ENCODE data around the gene KLHL18.

The KLHL18 gene

GRCh38 chr3:47343471-47343971, 60.8 kb downstream of the KLHL18 start:
- TF ChIP-seq FOXP2 (optimal IDR thresholded peaks at IDR 0.05; ENCODE audit: borderline replicate concordance, extremely low read depth, extremely low read length, insufficient read depth) (no peak), SIN3A (IDR thresholded peaks at IDR 0.05; ENCODE audit: borderline replicate concordance, insufficient read depth, low read length) (no peak), REST (IDR thresholded peaks at IDR 0.05; ENCODE audit: insufficient read depth in 1 of 2, low read depth in 2 of 2, low read length in 2 of 2) (no peak), TAF1 (IDR thresholded peaks at IDR 0.05; ENCODE audit: borderline replicate concordance, insufficient read depth, low read length) (no peak), POLR2AphosphoS5 (IDR thresholded peaks at IDR 0.05; ENCODE audit: low read depth, low read length) (no peak)

GRCh38 chr3:47344971-47345370, 62.2 kb downstream of the KLHL18 start:
- TF ChIP-seq POLR2AphosphoS5 (IDR thresholded peaks at IDR 0.05; ENCODE audit: low read depth, low read length), result no peak
- no peak for TF ChIP-seq REST (IDR thresholded peaks at IDR 0.05; ENCODE audit: insufficient read depth in 1 of 2, low read depth in 2 of 2, low read length in 2 of 2)
- no peak for TF ChIP-seq TAF1 (IDR thresholded peaks at IDR 0.05; ENCODE audit: borderline replicate concordance, insufficient read depth, low read length)
- no peak for TF ChIP-seq FOXP2 (optimal IDR thresholded peaks at IDR 0.05; ENCODE audit: borderline replicate concordance, extremely low read depth, extremely low read length, insufficient read depth)
- TF ChIP-seq SIN3A (IDR thresholded peaks at IDR 0.05; ENCODE audit: borderline replicate concordance, insufficient read depth, low read length), result no peak

GRCh38 chr3:47347217-47347801, 64.6 kb downstream of the KLHL18 start:
- TF ChIP-seq POLR2AphosphoS5 (IDR thresholded peaks at IDR 0.05; ENCODE audit: low read depth, low read length) (no peak), TAF1 (IDR thresholded peaks at IDR 0.05; ENCODE audit: borderline replicate concordance, insufficient read depth, low read length) (no peak), FOXP2 (optimal IDR thresholded peaks at IDR 0.05; ENCODE audit: borderline replicate concordance, extremely low read depth, extremely low read length, insufficient read depth) (no peak), REST (IDR thresholded peaks at IDR 0.05; ENCODE audit: insufficient read depth in 1 of 2, low read depth in 2 of 2, low read length in 2 of 2) (no peak), SIN3A (IDR thresholded peaks at IDR 0.05; ENCODE audit: borderline replicate concordance, insufficient read depth, low read length) (no peak)

- no peak for TF ChIP-seq FOXP2 (optimal IDR thresholded peaks at IDR 0.05; ENCODE audit: borderline replicate concordance, extremely low read depth, extremely low read length, insufficient read depth)
- TF ChIP-seq POLR2AphosphoS5 (IDR thresholded peaks at IDR 0.05; ENCODE audit: low read depth, low read length), result no peak
- TF ChIP-seq REST (IDR thresholded peaks at IDR 0.05; ENCODE audit: insufficient read depth in 1 of 2, low read depth in 2 of 2, low read length in 2 of 2), result no peak
- TF ChIP-seq TAF1 (IDR thresholded peaks at IDR 0.05; ENCODE audit: borderline replicate concordance, insufficient read depth, low read length), result no peak
- TF ChIP-seq SIN3A (IDR thresholded peaks at IDR 0.05; ENCODE audit: borderline replicate concordance, insufficient read depth, low read length), result no peak
Measured at GRCh38 chr3:47348411-47349154, 65.8 kb downstream of the KLHL18 start.

Measured in PFSK-1 (cell line).